DND-41 (cell line): Measurements from ENCODE around the gene CTDSP2.

Experiments used
- ATAC-seq: fragments of 200-7000 bp; cut with Tn5 transposase; 3 replicates; pipeline ENCODE4 v1.9.1; 2021; ENCODE audit warnings: low read depth; ENCODE audit not compliant: insufficient read depth
- DNase-seq: peaks from one replicate; pipeline ENCODE4 v3.0.0-alpha.2; 2020
- H2AFZ ChIP-seq: 2 replicates; pipeline ENCODE4 v1.6.0; 2012; ENCODE audit warnings: low read depth, low read length
- H3K27ac ChIP-seq: 2 replicates; pipeline ENCODE4 v1.5.1; 2012; ENCODE audit warnings: low read length, inconsistent platforms
- H3K27me3 ChIP-seq: fragments of 200-600 bp; sonication (generic); 2 replicates; pipeline ENCODE4 v1.6.0; 2012; ENCODE audit warnings: low read length, mild to moderate bottlenecking, inconsistent platforms; ENCODE audit not compliant: insufficient read depth, poor library complexity
- H3K36me3 ChIP-seq: 2 replicates; pipeline ENCODE4 v1.5.1; 2012; ENCODE audit warnings: low read length, inconsistent platforms; ENCODE audit not compliant: insufficient read depth
- H3K4me1 ChIP-seq: 2 replicates; pipeline ENCODE4 v1.5.1; 2012; ENCODE audit warnings: mild to moderate bottlenecking, low read length; ENCODE audit not compliant: insufficient read depth
- H3K4me2 ChIP-seq: 2 replicates; pipeline ENCODE4 v1.6.0; 2012; ENCODE audit warnings: mild to moderate bottlenecking, moderate library complexity, low read length, inconsistent platforms; ENCODE audit not compliant: insufficient read depth
- H3K4me3 ChIP-seq, 2 experiments: fragments of 200-600 bp in 1 of 2; shearing (Covaris generic) in 1 of 2; 2 replicates each; pipeline ENCODE4 v1.5.1; 2012 to 2016; ENCODE audit warnings: inconsistent platforms in 2 of 2, low read length in 2 of 2, mild to moderate bottlenecking in 2 of 2, low read depth in 1 of 2, moderate library complexity in 1 of 2
- H3K79me2 ChIP-seq: 2 replicates; pipeline ENCODE4 v1.6.0; 2012; ENCODE audit warnings: low read length, inconsistent platforms; ENCODE audit not compliant: insufficient read depth
- H3K9ac ChIP-seq: 2 replicates; pipeline ENCODE4 v1.6.0; 2012; ENCODE audit warnings: low read depth, mild to moderate bottlenecking, inconsistent platforms, low read length, moderate library complexity
- H3K9me3 ChIP-seq: 2 replicates; pipeline ENCODE4 v1.5.1; 2012; ENCODE audit warnings: low read length, moderate library complexity, mild to moderate bottlenecking, inconsistent platforms; ENCODE audit not compliant: insufficient read depth, severe bottlenecking
- H4K20me1 ChIP-seq: 2 replicates; pipeline ENCODE4 v1.6.0; 2012; ENCODE audit warnings: low read length; ENCODE audit not compliant: insufficient read depth
- EZH2 ChIP-seq: IDR thresholded peaks from 3 replicates; pipeline ENCODE4 v1.6.1; 2012; ENCODE audit warnings: borderline replicate concordance, low read depth, mild to moderate bottlenecking, moderate library complexity, low read length, inconsistent platforms; ENCODE audit not compliant: severe bottlenecking
- TF ChIP-seq, protein P1 (sequence below): IDR thresholded peaks from 2 replicates; pipeline ENCODE4 v1.5.1; 2012; ENCODE audit warnings: borderline replicate concordance, low read length, moderate library complexity, mild to moderate bottlenecking; ENCODE audit not compliant: poor library complexity, severe bottlenecking; ENCODE audit errors: extremely low read depth

Gene CTDSP2

GRCh38 chr12:57781801-57782200 is 64.7 kb downstream of the CTDSP2 start:
- Histone ChIP-seq H3K4me1 (peaks cover 35% of the 10 kb centered on the region), H3K27ac (peak overlapping the region; percentile 55; the same call in 1 of the 2 replicates), H3K27me3 (no peaks in the 10 kb centered on the region), H3K36me3 (peaks cover 33% of the 10 kb centered on the region), H3K9me3 (no peaks in the 10 kb centered on the region), H3K4me2 (peak overlapping the region; percentile 72; the same call in 1 of the 2 replicates), H3K79me2 (peaks cover 22% of the 10 kb centered on the region), H2AFZ (peak overlapping the region; percentile 55), H3K9ac (0 out of 2 replicates have a peak overlapping the region, but pooled peaks have one; percentile 74), H4K20me1 (no peaks in the 10 kb centered on the region; the same call in 1 of the 2 replicates), H3K4me3 (no peak overlapping the region)
- ATAC-seq = no peak
- no peak for DNase-seq
- no peak for TF ChIP-seq EZH2
- TF ChIP-seq, protein P1, sequence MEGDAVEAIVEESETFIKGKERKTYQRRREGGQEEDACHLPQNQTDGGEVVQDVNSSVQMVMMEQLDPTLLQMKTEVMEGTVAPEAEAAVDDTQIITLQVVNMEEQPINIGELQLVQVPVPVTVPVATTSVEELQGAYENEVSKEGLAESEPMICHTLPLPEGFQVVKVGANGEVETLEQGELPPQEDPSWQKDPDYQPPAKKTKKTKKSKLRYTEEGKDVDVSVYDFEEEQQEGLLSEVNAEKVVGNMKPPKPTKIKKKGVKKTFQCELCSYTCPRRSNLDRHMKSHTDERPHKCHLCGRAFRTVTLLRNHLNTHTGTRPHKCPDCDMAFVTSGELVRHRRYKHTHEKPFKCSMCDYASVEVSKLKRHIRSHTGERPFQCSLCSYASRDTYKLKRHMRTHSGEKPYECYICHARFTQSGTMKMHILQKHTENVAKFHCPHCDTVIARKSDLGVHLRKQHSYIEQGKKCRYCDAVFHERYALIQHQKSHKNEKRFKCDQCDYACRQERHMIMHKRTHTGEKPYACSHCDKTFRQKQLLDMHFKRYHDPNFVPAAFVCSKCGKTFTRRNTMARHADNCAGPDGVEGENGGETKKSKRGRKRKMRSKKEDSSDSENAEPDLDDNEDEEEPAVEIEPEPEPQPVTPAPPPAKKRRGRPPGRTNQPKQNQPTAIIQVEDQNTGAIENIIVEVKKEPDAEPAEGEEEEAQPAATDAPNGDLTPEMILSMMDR = no peak

DNA sequence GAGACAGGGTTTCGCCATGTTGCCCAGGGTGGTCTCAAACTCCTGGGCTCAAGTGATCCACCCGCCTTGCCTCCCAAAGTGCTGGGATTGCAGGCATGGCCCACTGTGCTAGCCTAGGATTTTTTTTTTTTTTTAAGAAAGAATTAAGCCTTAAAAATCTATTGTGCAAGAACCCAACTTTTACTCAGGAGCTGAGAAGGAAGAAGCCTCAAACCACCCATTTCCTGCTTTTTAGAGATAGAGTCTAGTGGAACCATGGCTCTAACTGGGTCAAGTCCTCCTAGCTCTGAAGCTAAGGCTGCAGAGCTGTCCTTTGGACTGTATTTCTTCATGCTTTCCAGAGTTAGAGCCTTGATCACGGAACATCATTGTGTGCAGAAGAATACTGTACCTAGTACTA is 65.3 kb downstream of the CTDSP2 start:
- ATAC-seq (no peak), DNase-seq (no peak)
- Histone ChIP-seq H2AFZ (no peak overlapping the region), H3K4me2 (no peak overlapping the region), H3K79me2 (peaks cover 22% of the 10 kb centered on the region), H3K36me3 (peaks cover 27% of the 10 kb centered on the region), H3K9ac (no peak overlapping the region), H3K27ac (no peak overlapping the region), H3K9me3 (no peaks in the 10 kb centered on the region), H4K20me1 (no peaks in the 10 kb centered on the region; the same call in 1 of the 2 replicates), H3K4me1 (peaks cover 35% of the 10 kb centered on the region), H3K27me3 (no peaks in the 10 kb centered on the region), H3K4me3 (no peak overlapping the region)
- no peak for TF ChIP-seq EZH2
- TF ChIP-seq, protein P1 = no peak

- no peak overlapping the region for H3K9ac ChIP-seq
- no peak overlapping the region for H3K4me2 ChIP-seq
- peaks cover 22% of the 10 kb centered on the region for H3K79me2 ChIP-seq
- H3K4me3 ChIP-seq = no peak overlapping the region
- no peaks in the 10 kb centered on the region for H3K27me3 ChIP-seq
- no peak overlapping the region for H2AFZ ChIP-seq
- no peak for ATAC-seq
- peaks cover 35% of the 10 kb centered on the region for H3K4me1 ChIP-seq
- TF ChIP-seq, protein P1 = no peak
- TF ChIP-seq EZH2 = no peak
- no peaks in the 10 kb centered on the region for H3K9me3 ChIP-seq
- no peaks in the 10 kb centered on the region; the same call in 1 of the 2 replicates for H4K20me1 ChIP-seq
- no peak for DNase-seq
- H3K36me3 ChIP-seq = peaks cover 19% of the 10 kb centered on the region
- H3K27ac ChIP-seq = no peak overlapping the region
These were observed 66.1 kb downstream of the CTDSP2 start for GRCh38 chr12:57780284-57780897.
